ENCODE results near the gene TPRG1. TPM values are rescaled to one million over a fixed set of nuclear protein-coding genes. Genes with fewer than 3 reads are reported as not detected.

The TPRG1 gene
- total and polyA plus RNA-seq, 2 of the 8 experiments (the other 6 are each of a cell fraction or from before 2014, with no cell fraction given) = 0.37 to 0.47 TPM

- Histone ChIP-seq H4K5ac (ENCODE audit: insufficient read length, low read depth, low read length) (no peak overlapping the region), H2AFZ (ENCODE audit: low read length) (no peak overlapping the region; the same call in 1 of the 2 replicates), H3K9me3 (ENCODE audit: insufficient read depth in 2 of 2, low read depth in 1 of 2, low read length in 1 of 2) (no peaks in the 10 kb centered on the region), H2BK20ac (ENCODE audit: low read length) (no peak overlapping the region), H2BK5ac (ENCODE audit: low read depth, low read length) (no peak overlapping the region), H3K27me3 (replicated peaks in 1 of 4; ENCODE audit: control insufficient read depth in 3 of 4, extremely low read depth in 1 of 4, insufficient read depth in 3 of 4, low read length in 3 of 4) (no peaks in the 10 kb centered on the region), H3K56ac (replicated peaks; ENCODE audit: insufficient read length, low read depth, low read length) (no peak overlapping the region), H3K14ac (ENCODE audit: insufficient read length) (no peak overlapping the region), H2BK15ac (ENCODE audit: low read length) (no peak overlapping the region), H3K27ac (ENCODE audit: low read depth, low read length) (no peak overlapping the region), H4K8ac (ENCODE audit: extremely low read depth, insufficient read depth, low read length) (no peak overlapping the region), H3K4me3 (ENCODE audit: extremely low read depth in 1 of 4, insufficient read depth in 2 of 4, low read depth in 3 of 4, low read length in 4 of 4) (no peak overlapping the region), H4K91ac (replicated peaks; ENCODE audit: insufficient read length, low read length) (no peak overlapping the region), H3K79me2 (ENCODE audit: control insufficient read depth in 1 of 2, insufficient read depth in 2 of 2, low read length in 2 of 2) (no peaks in the 10 kb centered on the region), H3K23me2 (ENCODE audit: low read depth, low read length) (no peaks in the 10 kb centered on the region), H4K20me1 (replicated peaks in 1 of 2; ENCODE audit: control insufficient read depth in 1 of 2, insufficient read depth in 2 of 2, low read length in 2 of 2) (no peaks in the 10 kb centered on the region), H3K79me1 (ENCODE audit: low read depth, low read length) (no peaks in the 10 kb centered on the region), H3K4me1 (replicated peaks in 1 of 4; ENCODE audit: control insufficient read depth in 3 of 4, insufficient read depth in 4 of 4, low read length in 3 of 4) (peaks cover 0 to 3% (median 0%) of the 10 kb centered on the region in 4 experiments; a peak in 2 of 7 replicates), H3K4me2 (ENCODE audit: insufficient read depth in 1 of 2, low read depth in 2 of 2, low read length in 2 of 2) (no peak overlapping the region), H2AK5ac (ENCODE audit: low read depth, low read length) (no peak overlapping the region), H3K9ac (replicated peaks in 1 of 4; ENCODE audit: extremely low read depth in 1 of 4, low read depth in 3 of 4, low read length in 3 of 4) (no peak overlapping the region), H2BK12ac (ENCODE audit: low read depth, low read length) (0 out of 2 replicates have a peak overlapping the region, but pooled peaks have one; percentile 60), H3K23ac (ENCODE audit: insufficient read length) (no peak overlapping the region), H3K4ac (replicated peaks; ENCODE audit: insufficient read length, low read depth, low read length) (no peak overlapping the region), H3K18ac (ENCODE audit: extremely low read depth, low read length) (no peak overlapping the region), H3K36me3 (ENCODE audit: control insufficient read depth in 2 of 4, insufficient read depth in 4 of 4, low read length in 3 of 4) (no peaks in the 10 kb centered on the region), H2BK120ac (replicated peaks; ENCODE audit: low read depth, low read length) (no peak overlapping the region)
- POLR2A ChIA-PET (ENCODE audit: partially characterized antibody) = no interaction called here
- no peak for DNase-seq (ENCODE audit: low read depth in 1 of 2, low spot score in 2 of 2)
- FAIRE-seq = no peak
- 93% methylated on average over 6 of the region's 6 CpGs; no CpG with 5 or more reads in 1 of the 2 experiments for WGBS, 2 experiments (ENCODE audit: extremely low coverage in 1 of 2, insufficient coverage in 1 of 2, insufficient read length in 1 of 2, insufficient replicate concordance in 2 of 2, low coverage in 1 of 2, low lambda C conversion rate in 2 of 2, missing lambda C conversion rate in 1 of 2)
- CTCF ChIA-PET (ENCODE audit: partially characterized antibody) = interaction anchor here (1.1 to 1.3 kb wide), 2 partner anchors 12 to 47 kb away, joined by 3 to 4 read pairs; no protein-coding TSS in a partner anchor
- TF ChIP-seq RAD21 (IDR thresholded peaks at IDR 0.05 in 1 of 2, conservative IDR thresholded peaks at IDR 0.05 in 1 of 2; ENCODE audit: low read depth in 2 of 2, low read length in 2 of 2) (no peak), SP4 (IDR thresholded peaks at IDR 0.05; ENCODE audit: low read length) (no peak), RNF2 (IDR thresholded peaks at IDR 0.05; ENCODE audit: borderline replicate concordance, low read depth, low read length, missing control alignments, poor library complexity, severe bottlenecking) (no peak), RBBP5 (IDR thresholded peaks at IDR 0.05; ENCODE audit: borderline replicate concordance, low read depth, low read length) (no peak), RFX5 (IDR thresholded peaks at IDR 0.05; ENCODE audit: borderline replicate concordance, low read depth, low read length) (no peak), SIX5 (IDR thresholded peaks at IDR 0.05; ENCODE audit: low read depth, low read length) (no peak), SUZ12 (IDR thresholded peaks at IDR 0.05; ENCODE audit: low read length) (no peak), CBX8 (IDR thresholded peaks at IDR 0.05; ENCODE audit: borderline replicate concordance, low read depth, low read length) (no peak), KDM1A (IDR thresholded peaks at IDR 0.05; ENCODE audit: borderline replicate concordance, low read length) (no peak), TAF7 (optimal IDR thresholded peaks at IDR 0.05; ENCODE audit: borderline replicate concordance, low read depth, low read length) (no peak)
- TF ChIP-seq, protein P1, sequence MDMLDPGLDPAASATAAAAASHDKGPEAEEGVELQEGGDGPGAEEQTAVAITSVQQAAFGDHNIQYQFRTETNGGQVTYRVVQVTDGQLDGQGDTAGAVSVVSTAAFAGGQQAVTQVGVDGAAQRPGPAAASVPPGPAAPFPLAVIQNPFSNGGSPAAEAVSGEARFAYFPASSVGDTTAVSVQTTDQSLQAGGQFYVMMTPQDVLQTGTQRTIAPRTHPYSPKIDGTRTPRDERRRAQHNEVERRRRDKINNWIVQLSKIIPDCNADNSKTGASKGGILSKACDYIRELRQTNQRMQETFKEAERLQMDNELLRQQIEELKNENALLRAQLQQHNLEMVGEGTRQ (IDR thresholded peaks at IDR 0.05; ENCODE audit: low read length) = no peak
Measured at GRCh38 chr3:189316296-189317019, 144.7 kb downstream of the TPRG1 start.

All from H1 (cell line).